Amniotic epithelial cell (primary cell): ENCODE data around the gene PKHD1.

ENCODE experiments used
- DNase-seq: peaks from one replicate; pipeline ENCODE4 v3.0.0-alpha.2; 2010; ENCODE audit warnings: low read depth

PKHD1 gene

GRCh38 chr6:51790946-51791345 lies 296.5 kb downstream of the PKHD1 start:
- DNase-seq = no peak

GRCh38 chr6:51788121-51788520 lies 299.3 kb downstream of the PKHD1 start:
- no peak for DNase-seq

- no peak for DNase-seq
Measured at GRCh38 chr6:51778666-51779065, 308.7 kb downstream of the PKHD1 start.

GRCh38 chr6:51777618-51778017 lies 309.8 kb downstream of the PKHD1 start:
- DNase-seq = no peak

- no peak for DNase-seq
Measured at GRCh38 chr6:51775942-51776860, 311.2 kb downstream of the PKHD1 start.

- no peak for DNase-seq
Measured at GRCh38 chr6:51768087-51768486, 319.3 kb downstream of the PKHD1 start.

GRCh38 chr6:51765230-51765629 lies 322.2 kb downstream of the PKHD1 start:
- no peak for DNase-seq

GRCh38 chr6:51753635-51754034 lies 333.8 kb downstream of the PKHD1 start:
- DNase-seq = no peak

- DNase-seq = no peak
Measured at GRCh38 chr6:51743999-51744398, 343.4 kb downstream of the PKHD1 start.

GRCh38 chr6:51740658-51741057 lies 346.8 kb downstream of the PKHD1 start:
- no peak for DNase-seq

- DNase-seq = no peak
Measured at GRCh38 chr6:51738614-51739013, 348.8 kb downstream of the PKHD1 start.

GRCh38 chr6:51737580-51738360 lies 349.6 kb downstream of the PKHD1 start:
- DNase-seq = no peak

- no peak for DNase-seq
Measured at GRCh38 chr6:51725155-51725554, 362.3 kb downstream of the PKHD1 start.

- no peak for DNase-seq
Measured at GRCh38 chr6:51720327-51720726, 367.1 kb downstream of the PKHD1 start.

GRCh38 chr6:51719297-51719696 lies 368.1 kb downstream of the PKHD1 start:
- DNase-seq = no peak

- DNase-seq = no peak
Measured at GRCh38 chr6:51718533-51718932, 368.9 kb downstream of the PKHD1 start.

GRCh38 chr6:51717477-51717876 lies 369.9 kb downstream of the PKHD1 start:
- DNase-seq = no peak

GRCh38 chr6:51711876-51712275 lies 375.5 kb downstream of the PKHD1 start:
- no peak for DNase-seq

- no peak for DNase-seq
Measured at GRCh38 chr6:51706086-51706485, 381.3 kb downstream of the PKHD1 start.

- DNase-seq = no peak
Measured at GRCh38 chr6:51704932-51705540, 382.4 kb downstream of the PKHD1 start.

GRCh38 chr6:51702851-51703250 lies 384.6 kb downstream of the PKHD1 start:
- DNase-seq = no peak

GRCh38 chr6:51684603-51685002 lies 402.8 kb downstream of the PKHD1 start:
- no peak for DNase-seq

GRCh38 chr6:51684038-51684437 lies 403.4 kb downstream of the PKHD1 start:
- DNase-seq = no peak
